B cell (primary cell): Measurements from ENCODE around the gene TOLLIP. TPM values are rescaled to one million over a fixed set of nuclear protein-coding genes. Genes with fewer than 3 reads are reported as not detected.

Experiments
- ATAC-seq: fragments of 200-7000 bp; cut with Tn5 transposase; one replicate; pipeline ENCODE4 v1.10.0; 2021; ENCODE audit warnings: low read depth, mild to moderate bottlenecking, moderate number of reproducible peaks, moderate library complexity
- CTCF ChIA-PET: fragments of 350-600 bp; sonication (Branson Sonifier 250); formaldehyde crosslinking; loops from one replicate; lab custom pipeline; 2021; ENCODE audit warnings: antibody characterized with exemption, inconsistent platforms; lab: Charles Lee
- POLR2A ChIA-PET: fragments of 350-600 bp; sonication (Branson Sonifier 250); formaldehyde crosslinking; loops from one replicate; lab custom pipeline; 2021; ENCODE audit warnings: antibody characterized with exemption; lab: Charles Lee
- DNase-seq: peaks from one replicate; pipeline ENCODE4 v3.0.0; 2013
- H2AFZ ChIP-seq: 2 replicates; pipeline ENCODE4 v1.6.1; 2012; ENCODE audit warnings: mild to moderate bottlenecking, low read depth, low read length; ENCODE audit not compliant: insufficient read depth, poor library complexity, severe bottlenecking
- H3K27ac ChIP-seq, 2 donors: 1 replicate in 1 of 2; 2 replicates in 1 of 2; pipeline ENCODE4 v1.5.1; 2012 to 2013; ENCODE audit warnings: low read length in 2 of 2, mild to moderate bottlenecking in 2 of 2, moderate library complexity in 1 of 2
- H3K27me3 ChIP-seq, 4 experiments: fragments of 200-600 bp in 1 of 4; sonication (generic) in 1 of 4; replicated peaks in 1 of 4; 1 replicate in 2 of 4; 2 replicates in 2 of 4; pipeline versions ENCODE4 v1.6.1 to v1.7.0; 2013 to 2016; ENCODE audit warnings: low read length in 3 of 4, mild to moderate bottlenecking in 2 of 4, mixed read lengths in 1 of 4, moderate library complexity in 1 of 4; ENCODE audit not compliant: insufficient read depth in 4 of 4, control insufficient read depth in 3 of 4; ENCODE audit errors: control extremely low read depth in 1 of 4
- H3K36me3 ChIP-seq, 2 experiments: replicated peaks in 1 of 2; 1 replicate in 1 of 2; 2 replicates in 1 of 2; pipeline versions ENCODE4 v1.6.1 to v1.7.1; 2013; ENCODE audit warnings: low read length in 1 of 2; ENCODE audit not compliant: insufficient read depth in 2 of 2, control insufficient read depth in 1 of 2; ENCODE audit errors: control extremely low read depth in 1 of 2, extremely low read depth in 1 of 2
- H3K4me1 ChIP-seq, 2 donors: fragments of 200-600 bp in 1 of 2; sonication (generic) in 1 of 2; 1 replicate in 1 of 2; 2 replicates in 1 of 2; pipeline versions ENCODE4 v1.5.1 to v1.6.1; 2013 to 2017; ENCODE audit warnings: low read length in 2 of 2; ENCODE audit not compliant: control insufficient read depth in 2 of 2, insufficient read depth in 2 of 2
- H3K4me2 ChIP-seq: replicated peaks from 2 replicates; pipeline ENCODE3; 2012; ENCODE audit warnings: mild to moderate bottlenecking, low read depth, low read length; ENCODE audit not compliant: poor library complexity, severe bottlenecking
- H3K4me3 ChIP-seq, 5 experiments: fragments of 200-600 bp in 1 of 5; sonication (generic) in 1 of 5; 1 replicate in 3 of 5; 2 replicates in 2 of 5; pipeline versions ENCODE4 v1.5.1 to v1.7.0; 2011 to 2016; ENCODE audit warnings: low read length in 4 of 5, mild to moderate bottlenecking in 4 of 5, low read depth in 2 of 5, control low read depth in 1 of 5, moderate library complexity in 1 of 5; ENCODE audit not compliant: insufficient read depth in 1 of 5; ENCODE audit errors: control extremely low read depth in 1 of 5, extremely low read depth in 1 of 5
- H3K79me2 ChIP-seq: fragments of 200-600 bp; sonication (generic); one replicate; pipeline ENCODE4 v1.6.0; 2016; ENCODE audit warnings: low read length; ENCODE audit not compliant: control insufficient read depth, insufficient read depth
- H3K9ac ChIP-seq: fragments of 200-600 bp; sonication (generic); 2 replicates; pipeline ENCODE4 v1.6.1; 2017; ENCODE audit warnings: mild to moderate bottlenecking, low read length, moderate library complexity
- H3K9me3 ChIP-seq, 3 donors: one replicate each; pipeline versions ENCODE4 v1.6.1 to v1.7.1; 2013; ENCODE audit warnings: low read length in 2 of 3; ENCODE audit not compliant: control insufficient read depth in 2 of 3, insufficient read depth in 1 of 3; ENCODE audit errors: control extremely low read depth in 1 of 3
- H4K20me1 ChIP-seq: 2 replicates; pipeline ENCODE4 v1.6.0; 2012; ENCODE audit warnings: mild to moderate bottlenecking, low read length; ENCODE audit not compliant: insufficient read depth, control insufficient read depth, poor library complexity, severe bottlenecking
- H3K27ac Mint-ChIP-seq: one replicate; pipeline ENCODE4 v1.8.0; 2021; ENCODE audit warnings: mixed read lengths
- H3K27me3 Mint-ChIP-seq: one replicate; pipeline ENCODE4 v1.8.0; 2021; ENCODE audit warnings: mixed read lengths
- H3K4me1 Mint-ChIP-seq: one replicate; pipeline ENCODE4 v1.8.0; 2021; ENCODE audit warnings: mixed read lengths
- H3K4me3 Mint-ChIP-seq: one replicate; pipeline ENCODE4 v1.8.0; 2021; ENCODE audit warnings: mixed read lengths
- H3K9me3 Mint-ChIP-seq: one replicate; pipeline ENCODE4 v1.8.0; 2022; ENCODE audit warnings: mixed read lengths; ENCODE audit not compliant: insufficient read depth
- EZH2 ChIP-seq: IDR thresholded peaks from 2 replicates; pipeline ENCODE4 v1.6.1; 2012; ENCODE audit warnings: borderline replicate concordance, low read depth, mild to moderate bottlenecking, moderate library complexity, low read length; ENCODE audit not compliant: insufficient read depth, poor library complexity, severe bottlenecking
- WGBS: methylation state at CpG from one replicate; pipeline ENCODE4 v1.1.5; 2013; ENCODE audit warnings: missing lambda C conversion rate; ENCODE audit not compliant: insufficient coverage; 5-methylcytosine and 5-hydroxymethylcytosine counted together
- intact Hi-C: fragments of 100-400 bp; cut with micrococcal nuclease; formaldehyde crosslinking; loops from one replicate; pipeline ENCODE4 v1.10.0; 2022
- polyA plus RNA-seq: library from polyadenylated mRNA; depleted of rRNA; stranded (reverse); fragments of >200 nt; gene quantifications from 2 replicates; pipeline ENCODE4 v1.2.3, GENCODE V29; 2012
- total RNA-seq, 2 donors: library from RNA; stranded (reverse); fragments of 120-200 nt in 1 of 2; gene quantifications; 1 replicate in 1 of 2; 2 replicates in 1 of 2; pipeline versions ENCODE4 v1.2.3 to v1.2.4, GENCODE V29; 2013 to 2022
- TF ChIP-seq, protein P1 (sequence below): fragments of 200-600 bp; IDR thresholded peaks from one replicate; pipeline ENCODE4 v1.8.0; 2022; ENCODE audit warnings: antibody characterized with exemption, mild to moderate bottlenecking

TOLLIP gene
- total and polyA plus RNA-seq, 2 donors (not counting 1 experiment from before 2014, with no cell fraction given): 34.7 to 52.5 TPM

GRCh38 chr11:1346669-1347390, 37.4 kb upstream of the TOLLIP start:
- no peaks in the 10 kb centered on the region for H3K27me3 Mint-ChIP-seq
- Histone ChIP-seq H3K4me2 (no peak overlapping the region), H3K79me2 (no peaks in the 10 kb centered on the region), H3K27me3 (no peaks in the 10 kb centered on the region), H3K4me3 (no peak overlapping the region), H3K36me3 (no peaks in the 10 kb centered on the region), H3K27ac (no peak overlapping the region), H3K4me1 (no peaks in the 10 kb centered on the region), H3K9ac (no peak overlapping the region), H3K9me3 (no peaks in the 10 kb centered on the region), H4K20me1 (no peaks in the 10 kb centered on the region), H2AFZ (no peak overlapping the region)
- 91% methylated on average over 23 of the region's 28 CpGs for WGBS
- H3K4me3 Mint-ChIP-seq: no peak overlapping the region
- POLR2A ChIA-PET: interaction anchor here (0.6 kb wide), 1 partner anchor 36 kb away, joined by 4 read pairs; no protein-coding TSS in a partner anchor
- no peak for DNase-seq
- H3K27ac Mint-ChIP-seq: no peak overlapping the region
- CTCF ChIA-PET: no interaction called here
- intact Hi-C loops: no loop called here
- ATAC-seq: no peak
- H3K9me3 Mint-ChIP-seq: no peaks in the 10 kb centered on the region
- no peak for TF ChIP-seq EZH2
- TF ChIP-seq, protein P1, sequence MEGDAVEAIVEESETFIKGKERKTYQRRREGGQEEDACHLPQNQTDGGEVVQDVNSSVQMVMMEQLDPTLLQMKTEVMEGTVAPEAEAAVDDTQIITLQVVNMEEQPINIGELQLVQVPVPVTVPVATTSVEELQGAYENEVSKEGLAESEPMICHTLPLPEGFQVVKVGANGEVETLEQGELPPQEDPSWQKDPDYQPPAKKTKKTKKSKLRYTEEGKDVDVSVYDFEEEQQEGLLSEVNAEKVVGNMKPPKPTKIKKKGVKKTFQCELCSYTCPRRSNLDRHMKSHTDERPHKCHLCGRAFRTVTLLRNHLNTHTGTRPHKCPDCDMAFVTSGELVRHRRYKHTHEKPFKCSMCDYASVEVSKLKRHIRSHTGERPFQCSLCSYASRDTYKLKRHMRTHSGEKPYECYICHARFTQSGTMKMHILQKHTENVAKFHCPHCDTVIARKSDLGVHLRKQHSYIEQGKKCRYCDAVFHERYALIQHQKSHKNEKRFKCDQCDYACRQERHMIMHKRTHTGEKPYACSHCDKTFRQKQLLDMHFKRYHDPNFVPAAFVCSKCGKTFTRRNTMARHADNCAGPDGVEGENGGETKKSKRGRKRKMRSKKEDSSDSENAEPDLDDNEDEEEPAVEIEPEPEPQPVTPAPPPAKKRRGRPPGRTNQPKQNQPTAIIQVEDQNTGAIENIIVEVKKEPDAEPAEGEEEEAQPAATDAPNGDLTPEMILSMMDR: no peak
- no peaks in the 10 kb centered on the region for H3K4me1 Mint-ChIP-seq

- WGBS: 84% methylated on average over 23 of the region's 28 CpGs
- intact Hi-C loops: no loop called here
Observed at GRCh38 chr11:1345737-1346513, 36.5 kb upstream of the TOLLIP start.

More at GRCh38 chr11:1345737-1346513, 36.5 kb upstream of the TOLLIP start:
- H3K27me3 Mint-ChIP-seq: no peaks in the 10 kb centered on the region
- no peak overlapping the region for H3K4me2 ChIP-seq
- H3K4me1 Mint-ChIP-seq: no peaks in the 10 kb centered on the region
- ATAC-seq: no peak
- no peaks in the 10 kb centered on the region for H4K20me1 ChIP-seq
- H3K4me3 Mint-ChIP-seq: no peak overlapping the region
- POLR2A ChIA-PET: interaction anchor here (0.6 kb wide), 1 partner anchor 37 kb away, joined by 4 read pairs; no protein-coding TSS in a partner anchor
- CTCF ChIA-PET: no interaction called here
- no peak overlapping the region for H3K27ac Mint-ChIP-seq
- H3K9ac ChIP-seq: no peak overlapping the region
- no peaks in the 10 kb centered on the region for H3K4me1 ChIP-seq
- no peaks in the 10 kb centered on the region for H3K36me3 ChIP-seq
- no peak overlapping the region for H3K4me3 ChIP-seq
- H3K9me3 Mint-ChIP-seq: no peaks in the 10 kb centered on the region
- no peak overlapping the region for H3K27ac ChIP-seq
- H3K79me2 ChIP-seq: no peaks in the 10 kb centered on the region
- TF ChIP-seq, protein P1: no peak
- no peak for TF ChIP-seq EZH2
- H2AFZ ChIP-seq: no peak overlapping the region
- no peak for DNase-seq
- no peaks in the 10 kb centered on the region for H3K9me3 ChIP-seq
- no peaks in the 10 kb centered on the region for H3K27me3 ChIP-seq
